H1 (cell line): Measurements from ENCODE around the gene CASP9. TPM values are rescaled to one million over a fixed set of nuclear protein-coding genes. Genes with fewer than 3 reads are reported as not detected.
A peak's percentile ranks its signal among the peaks of the same experiment; 100 is the strongest.

Experiments used
- CTCF ChIA-PET: fragments of 300-600 bp; sonication (Branson Sonifier 250); formaldehyde crosslinking; loops from one replicate; lab custom pipeline; 2021; ENCODE audit not compliant: partially characterized antibody; lab: Charles Lee
- POLR2A ChIA-PET: fragments of 300-600 bp; sonication (Branson Sonifier 250); formaldehyde crosslinking; loops from one replicate; lab custom pipeline; 2021; ENCODE audit warnings: inconsistent platforms; ENCODE audit not compliant: partially characterized antibody; lab: Charles Lee
- DNase-seq, 2 experiments: peaks; one replicate each; pipeline versions ENCODE4 v3.0.0 to v3.0.0-alpha.2; 2010 to 2022; ENCODE audit warnings: low spot score in 2 of 2, low read depth in 1 of 2, mixed read lengths in 1 of 2
- FAIRE-seq: peaks from 2 replicates; lab custom pipeline; 2011; peaks lifted over from hg19 to GRCh38; lab: Jason Lieb, UNC
- H2AFZ ChIP-seq: 2 replicates; pipeline ENCODE4 v1.8.1; 2012; ENCODE audit warnings: low read length, inconsistent platforms
- H2AK5ac ChIP-seq: 2 replicates; pipeline ENCODE4 v1.6.1; 2013; ENCODE audit warnings: low read depth, low read length
- H2BK120ac ChIP-seq: replicated peaks from 2 replicates; pipeline ENCODE3; 2013; ENCODE audit warnings: low read depth, low read length, inconsistent platforms
- H2BK12ac ChIP-seq: 2 replicates; pipeline ENCODE4 v1.6.1; 2013; ENCODE audit warnings: low read depth, low read length
- H2BK15ac ChIP-seq: 2 replicates; pipeline ENCODE4 v1.6.1; 2013; ENCODE audit warnings: low read length
- H2BK20ac ChIP-seq: 2 replicates; pipeline ENCODE4 v1.6.1; 2013; ENCODE audit warnings: low read length
- H2BK5ac ChIP-seq: 2 replicates; pipeline ENCODE4 v1.6.1; 2013; ENCODE audit warnings: low read depth, low read length
- H3K14ac ChIP-seq: 2 replicates; pipeline ENCODE4 v1.6.1; 2013; ENCODE audit warnings: inconsistent platforms; ENCODE audit not compliant: insufficient read length
- H3K18ac ChIP-seq: 2 replicates; pipeline ENCODE4 v1.6.1; 2013; ENCODE audit warnings: low read length; ENCODE audit errors: extremely low read depth
- H3K23ac ChIP-seq: 2 replicates; pipeline ENCODE4 v1.6.1; 2013; ENCODE audit warnings: inconsistent platforms; ENCODE audit not compliant: insufficient read length
- H3K23me2 ChIP-seq: 2 replicates; pipeline ENCODE4 v1.6.1; 2013; ENCODE audit warnings: low read depth, low read length
- H3K27ac ChIP-seq: 2 replicates; pipeline ENCODE4 v1.6.1; 2011; ENCODE audit warnings: low read depth, low read length, inconsistent platforms
- H3K27me3 ChIP-seq, 4 experiments: replicated peaks in 1 of 4; 1 replicate in 1 of 4; 2 replicates in 3 of 4; pipeline versions ENCODE4 v1.6.1 to v1.8.1; 2011 to 2013; ENCODE audit warnings: low read length in 3 of 4, mild to moderate bottlenecking in 3 of 4, inconsistent platforms in 2 of 4, mixed read lengths in 2 of 4, moderate library complexity in 1 of 4; ENCODE audit not compliant: control insufficient read depth in 3 of 4, insufficient read depth in 3 of 4; ENCODE audit errors: extremely low read depth in 1 of 4
- H3K36me3 ChIP-seq, 4 experiments: 2 replicates each; pipeline versions ENCODE4 v1.6.1 to v1.8.1; 2011 to 2013; ENCODE audit warnings: mild to moderate bottlenecking in 4 of 4, low read length in 3 of 4, moderate library complexity in 2 of 4, control low read depth in 1 of 4, inconsistent platforms in 1 of 4; ENCODE audit not compliant: insufficient read depth in 4 of 4, control insufficient read depth in 2 of 4
- H3K4ac ChIP-seq: replicated peaks from 2 replicates; pipeline ENCODE3; 2013; ENCODE audit warnings: low read length, low read depth, mixed read lengths, inconsistent platforms; ENCODE audit not compliant: insufficient read length
- H3K4me1 ChIP-seq, 4 experiments: replicated peaks in 1 of 4; 1 replicate in 1 of 4; 2 replicates in 3 of 4; pipeline versions ENCODE4 v1.6.1 to v1.8.1; 2011 to 2013; ENCODE audit warnings: low read length in 3 of 4, inconsistent platforms in 2 of 4, mixed read lengths in 1 of 4; ENCODE audit not compliant: insufficient read depth in 4 of 4, control insufficient read depth in 3 of 4
- H3K4me2 ChIP-seq, 2 experiments: 2 replicates each; pipeline versions ENCODE4 v1.6.1 to v1.8.1; 2011 to 2013; ENCODE audit warnings: low read depth in 2 of 2, low read length in 2 of 2, control low read depth in 1 of 2, inconsistent platforms in 1 of 2, mild to moderate bottlenecking in 1 of 2; ENCODE audit not compliant: insufficient read depth in 1 of 2
- H3K4me3 ChIP-seq, 4 experiments: fragments of 200-600, 300-600 bp in 1 of 4; sonication (generic), shearing (Covaris generic), sonication (Bioruptor Twin) in 1 of 4; 2 replicates each; pipeline versions ENCODE4 v1.5.1 to v1.8.1; 2011 to 2016; ENCODE audit warnings: low read length in 4 of 4, low read depth in 3 of 4, control low read depth in 2 of 4, inconsistent platforms in 2 of 4, mild to moderate bottlenecking in 2 of 4, mixed read lengths in 1 of 4, moderate library complexity in 1 of 4; ENCODE audit not compliant: insufficient read depth in 2 of 4; ENCODE audit errors: extremely low read depth in 1 of 4
- H3K56ac ChIP-seq: replicated peaks from 2 replicates; pipeline ENCODE3; 2013; ENCODE audit warnings: low read depth, mild to moderate bottlenecking, mixed read lengths, low read length, inconsistent platforms; ENCODE audit not compliant: insufficient read length
- H3K79me1 ChIP-seq: 2 replicates; pipeline ENCODE4 v1.6.1; 2013; ENCODE audit warnings: low read depth, low read length, control low read depth
- H3K79me2 ChIP-seq, 2 experiments: 2 replicates each; pipeline versions ENCODE4 v1.6.1 to v1.8.1; 2012 to 2013; ENCODE audit warnings: low read length in 2 of 2, mild to moderate bottlenecking in 2 of 2, inconsistent platforms in 1 of 2; ENCODE audit not compliant: insufficient read depth in 2 of 2, control insufficient read depth in 1 of 2
- H3K9ac ChIP-seq, 4 experiments: replicated peaks in 1 of 4; 1 replicate in 1 of 4; 2 replicates in 3 of 4; pipeline versions ENCODE4 v1.6.1 to v1.8.1; 2011 to 2013; ENCODE audit warnings: low read depth in 3 of 4, low read length in 3 of 4, control low read depth in 2 of 4, mild to moderate bottlenecking in 2 of 4, moderate library complexity in 2 of 4, inconsistent platforms in 1 of 4; ENCODE audit errors: extremely low read depth in 1 of 4
- H3K9me3 ChIP-seq, 2 experiments: 2 replicates each; pipeline versions ENCODE4 v1.6.1 to v1.8.1; 2012 to 2013; ENCODE audit warnings: mild to moderate bottlenecking in 2 of 2, moderate library complexity in 2 of 2, control low read depth in 1 of 2, inconsistent platforms in 1 of 2, low read depth in 1 of 2, low read length in 1 of 2, mixed read lengths in 1 of 2; ENCODE audit not compliant: insufficient read depth in 2 of 2
- H4K20me1 ChIP-seq, 2 experiments: replicated peaks in 1 of 2; 2 replicates each; pipeline versions ENCODE3 to v1.8.1; 2011 to 2013; ENCODE audit warnings: inconsistent platforms in 2 of 2, low read length in 2 of 2, mild to moderate bottlenecking in 1 of 2; ENCODE audit not compliant: insufficient read depth in 2 of 2, control insufficient read depth in 1 of 2
- H4K5ac ChIP-seq: 2 replicates; pipeline ENCODE4 v1.6.1; 2013; ENCODE audit warnings: low read length, low read depth, mixed read lengths, inconsistent platforms; ENCODE audit not compliant: insufficient read length
- H4K8ac ChIP-seq: 2 replicates; pipeline ENCODE4 v1.8.0; 2013; ENCODE audit warnings: mild to moderate bottlenecking, moderate library complexity, low read length, inconsistent platforms; ENCODE audit not compliant: insufficient read depth; ENCODE audit errors: extremely low read depth
- H4K91ac ChIP-seq: replicated peaks from 2 replicates; pipeline ENCODE3; 2013; ENCODE audit warnings: low read length, mixed read lengths, inconsistent platforms; ENCODE audit not compliant: insufficient read length
- CBX8 ChIP-seq: fragments of 300-800, 300-1000 bp; sonication (generic); IDR thresholded peaks from 2 replicates; pipeline ENCODE4 v1.7.1; 2016; ENCODE audit warnings: low read depth, low read length, borderline replicate concordance
- CHD1 ChIP-seq: IDR thresholded peaks from 2 replicates; pipeline ENCODE4 v1.6.1; 2012; ENCODE audit warnings: low read depth, low read length, improper control_type of control experiment
- CHD2 ChIP-seq: IDR thresholded peaks from 2 replicates; pipeline ENCODE4 v1.6.1; 2012; ENCODE audit warnings: low read length, improper control_type of control experiment
- JUN ChIP-seq: IDR thresholded peaks from 2 replicates; pipeline ENCODE4 v1.6.1; 2011; ENCODE audit warnings: low read depth, mild to moderate bottlenecking, improper control_type of control experiment, low read length
- JUND ChIP-seq: IDR thresholded peaks from 2 replicates; pipeline ENCODE4 v1.6.1; 2011; ENCODE audit warnings: mild to moderate bottlenecking, improper control_type of control experiment, low read length
- KDM1A ChIP-seq: fragments of 200-600, 300-600 bp; sonication (generic); IDR thresholded peaks from 2 replicates; pipeline ENCODE4 v1.7.1; 2016; ENCODE audit warnings: mild to moderate bottlenecking, low read length, borderline replicate concordance
- KDM4A ChIP-seq: IDR thresholded peaks from one replicate; pipeline ENCODE4 v1.7.1; 2012; ENCODE audit warnings: low read depth, mild to moderate bottlenecking, moderate library complexity, low read length, inconsistent platforms; ENCODE audit not compliant: severe bottlenecking
- NRF1 ChIP-seq: IDR thresholded peaks from 2 replicates; pipeline ENCODE4 v1.6.1; 2011; ENCODE audit warnings: mild to moderate bottlenecking, low read depth, low read length, improper control_type of control experiment
- PHF8 ChIP-seq: fragments of 200-600 bp; sonication (generic); conservative IDR thresholded peaks from 2 replicates; pipeline ENCODE4 v1.7.1; 2012; ENCODE audit warnings: low read depth, mild to moderate bottlenecking, inconsistent platforms, low read length, moderate library complexity
- SRF ChIP-seq: IDR thresholded peaks from 2 replicates; pipeline ENCODE4 v1.6.1; 2011; ENCODE audit warnings: mild to moderate bottlenecking, low read depth, low read length, moderate library complexity
- TAF7 ChIP-seq: optimal IDR thresholded peaks from 2 replicates; pipeline ENCODE3; 2011; ENCODE audit warnings: low read depth, mild to moderate bottlenecking, inconsistent platforms, low read length, moderate library complexity, borderline replicate concordance
- YY1 ChIP-seq: IDR thresholded peaks from 2 replicates; pipeline ENCODE4 v1.6.1; 2011; ENCODE audit warnings: low read depth, mild to moderate bottlenecking, low read length
- WGBS, 2 experiments: shearing (Covaris generic) in 1 of 2; methylation state at CpG; one replicate each; pipeline versions ENCODE4 v1.1.6 to v1.1.7; 2013 to 2015; ENCODE audit warnings: low lambda C conversion rate in 2 of 2, mixed read lengths in 2 of 2, inconsistent platforms in 1 of 2, low coverage in 1 of 2, missing lambda C conversion rate in 1 of 2; ENCODE audit not compliant: insufficient replicate concordance in 2 of 2, insufficient coverage in 1 of 2, insufficient read length in 1 of 2; ENCODE audit errors: extremely low coverage in 1 of 2, missing lambda C conversion rate in 1 of 2; 5-methylcytosine and 5-hydroxymethylcytosine counted together
- polyA plus RNA-seq, 7 experiments: library from polyadenylated mRNA; depleted of rRNA in 3 of 7; stranded (reverse) in 5 of 7; unstranded in 2 of 7; fragments of >200 nt in 5 of 7; fragments of 200-250 nt in 2 of 7; gene quantifications; 1 replicate in 5 of 7; 2 replicates in 1 of 7; 4 replicates in 1 of 7; pipeline versions ENCODE4 v1.2.1 to v1.2.3, GENCODE V29; 2011 to 2013; ENCODE audit warnings: missing spikeins in 2 of 7, mixed read lengths in 2 of 7
- total RNA-seq: library from RNA; stranded (reverse); fragmentation: NEBNext Ultra II Directional; extraction: Animal tissue kit (Norgen Biotek cat#: 25700); gene quantifications from 2 replicates; pipeline ENCODE4 v1.2.1, GENCODE V29; 2021
- TF ChIP-seq, protein P1 (sequence below): IDR thresholded peaks from 2 replicates; pipeline ENCODE4 v1.6.1; 2012; ENCODE audit warnings: inconsistent platforms

The CASP9 gene
- total and polyA plus RNA-seq, 2 of the 8 experiments (the other 6 are each of a cell fraction or from before 2014, with no cell fraction given) = 14.8 to 36.3 TPM

GRCh38 chr1:15507278-15507677, 16.7 kb downstream of the CASP9 start:
- H2BK15ac ChIP-seq = no peak overlapping the region
- peaks cover 0 to 6% (median 2%) of the 10 kb centered on the region in 4 experiments; a peak in 3 of 8 replicates for H3K36me3 ChIP-seq
- H2BK12ac ChIP-seq = peak overlapping the region; percentile 68; the same call in 1 of the 2 replicates
- FAIRE-seq = no peak
- no peak overlapping the region for H3K9ac ChIP-seq
- no peaks in the 10 kb centered on the region for H3K9me3 ChIP-seq
- no peak for TF ChIP-seq CBX8
- no peak for TF ChIP-seq SRF
- TF ChIP-seq PHF8 = no peak
- TF ChIP-seq, protein P1, sequence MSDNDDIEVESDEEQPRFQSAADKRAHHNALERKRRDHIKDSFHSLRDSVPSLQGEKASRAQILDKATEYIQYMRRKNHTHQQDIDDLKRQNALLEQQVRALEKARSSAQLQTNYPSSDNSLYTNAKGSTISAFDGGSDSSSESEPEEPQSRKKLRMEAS = no peak
- no peak for TF ChIP-seq NRF1
- TF ChIP-seq JUND = no peak
- TF ChIP-seq TAF7 = no peak
- TF ChIP-seq CHD2 = no peak
- TF ChIP-seq YY1 = no peak
- TF ChIP-seq JUN = no peak
- no peak for TF ChIP-seq KDM1A
- TF ChIP-seq CHD1 = no peak
- TF ChIP-seq KDM4A = no peak
- TF ChIP-seq, all 59 proteins: peak for 0
- H2AFZ ChIP-seq = no peak overlapping the region
- no peaks in the 10 kb centered on the region for H4K20me1 ChIP-seq
- H3K18ac ChIP-seq = peak overlapping the region; percentile 48
- H2BK20ac ChIP-seq = 0 out of 2 replicates have a peak overlapping the region, but pooled peaks have one; percentile 72
- H2BK120ac ChIP-seq = peak overlapping the region; percentile 36
- peak overlapping the region; percentile 38 for H4K91ac ChIP-seq
- no peak overlapping the region for H3K14ac ChIP-seq
- no peak overlapping the region for H3K23ac ChIP-seq
- peak overlapping the region; percentile 7; the same call in 1 of the 2 replicates for H3K27ac ChIP-seq
- no peak overlapping the region for H3K56ac ChIP-seq
- peak overlapping the region; percentile 88; the same call in 1 of the 2 replicates for H2BK5ac ChIP-seq
- H4K5ac ChIP-seq = peak overlapping the region; percentile 31
- H3K4me1 ChIP-seq = peaks cover 13 to 31% (median 23%) of the 10 kb centered on the region in 4 experiments
- DNase-seq = no peak
- H4K8ac ChIP-seq = no peak overlapping the region
- peak overlapping the region; percentile 76 for H3K4ac ChIP-seq
- CTCF ChIA-PET = no interaction called here
- no peaks in the 10 kb centered on the region for H3K23me2 ChIP-seq
- 73% methylated on average over 5 of the region's 5 CpGs; no CpG with 5 or more reads in 1 of the 2 experiments for WGBS, 2 experiments
- H3K4me2 ChIP-seq = peak overlapping the region in 1 of 2 experiments; percentile 41; a peak in 2 of 4 replicates
- peak overlapping the region in 1 of 4 experiments; percentile 25; a peak in 1 of 8 replicates for H3K4me3 ChIP-seq
- H3K27me3 ChIP-seq = no peaks in the 10 kb centered on the region
- H3K79me2 ChIP-seq = peaks cover 0 to 8% of the 10 kb centered on the region in 2 experiments; a peak in 1 of 4 replicates
- 0 out of 2 replicates have a peak overlapping the region, but pooled peaks have one; percentile 28 for H2AK5ac ChIP-seq
- POLR2A ChIA-PET = interaction anchor here (1.0 kb wide), 1 partner anchor 11 kb away, joined by 4 read pairs; no protein-coding TSS in a partner anchor
- H3K79me1 ChIP-seq = no peaks in the 10 kb centered on the region; the same call in 1 of the 2 replicates
